Prostate gland (tissue), 1 donor: ENCODE results near the gene RANBP1.

Source experiments
- POLR2A ChIP-seq: fragments of 450-650 bp; IDR thresholded peaks from one replicate; pipeline ENCODE4 v1.6.1; 2016; ENCODE audit warnings: antibody characterized with exemption, mild to moderate bottlenecking
- POLR2AphosphoS5 ChIP-seq: sonication (generic); formaldehyde crosslinking; IDR thresholded peaks from one replicate; pipeline ENCODE4 v1.6.1; 2017; ENCODE audit warnings: antibody characterized with exemption

GRCh38 chr22:20170170-20170569 lies 54.3 kb downstream of the RANBP1 start:
- TF ChIP-seq POLR2A (no peak), POLR2AphosphoS5 (no peak)
